ENCODE results near the gene ARID5B. TPM values are rescaled to one million over a fixed set of nuclear protein-coding genes. Genes with fewer than 3 reads are reported as not detected.

The ARID5B gene
- total RNA-seq, 1 experiment from 2014 or later, result 2.3 TPM

- TF ChIP-seq USF2 (CRISPR knock-in tag; IDR thresholded peaks at IDR 0.05), result no peak
- no peak for TF ChIP-seq PREB (CRISPR knock-in tag; IDR thresholded peaks at IDR 0.05; ENCODE audit: borderline replicate concordance)
- TF ChIP-seq ATF2 (CRISPR knock-in tag; IDR thresholded peaks at IDR 0.05; ENCODE audit: borderline replicate concordance, low read depth), result no peak
- no peak for TF ChIP-seq EMX1 (CRISPR knock-in tag; IDR thresholded peaks at IDR 0.05)
- TF ChIP-seq CDX4 (CRISPR knock-in tag; IDR thresholded peaks at IDR 0.05; ENCODE audit: borderline replicate concordance), result no peak
Observed at GRCh38 chr10:62136931-62137330, 235.4 kb downstream of the ARID5B start (continued).

Other genes with a start within 250 kb of the ARID5B start
- not detected in 3 replicates for gene CABCOCO1, start 238.8 kb upstream of the ARID5B start, total RNA-seq (2021)

Measured in WTC11 (cell line).